Thyroid gland (tissue), 4 donors: ENCODE measurements around the gene ST6GALNAC3. TPM values are rescaled to one million over a fixed set of nuclear protein-coding genes. Genes with fewer than 3 reads are reported as not detected.

Experiments used
- DNase-seq, 2 donors: peaks; one replicate each; pipeline ENCODE4 v3.0.0-alpha.2; 2019
- H3K27ac ChIP-seq, 3 donors: fragments of 200-600 bp; sonication (generic); 1 replicate in 2 of 3; 2 replicates in 1 of 3; pipeline ENCODE4 v1.5.1; 2016 to 2019; ENCODE audit warnings: mild to moderate bottlenecking in 1 of 3, moderate library complexity in 1 of 3
- H3K27me3 ChIP-seq: fragments of 200-600 bp; sonication (generic); one replicate; pipeline ENCODE4 v1.5.1; 2019
- H3K36me3 ChIP-seq, 2 donors: fragments of 200-600 bp; sonication (generic); one replicate each; pipeline ENCODE4 v1.5.1; 2016 to 2019
- H3K4me1 ChIP-seq, 2 donors: fragments of 200-600 bp; sonication (generic); one replicate each; pipeline ENCODE4 v1.5.1; 2017 to 2019
- H3K4me3 ChIP-seq, 3 donors: fragments of 200-600 bp; sonication (generic); replicated peaks in 1 of 3; 1 replicate in 2 of 3; 2 replicates in 1 of 3; pipeline ENCODE4 v1.5.1; 2016; ENCODE audit warnings: mild to moderate bottlenecking in 1 of 3
- H3K9me3 ChIP-seq: fragments of 200-600 bp; sonication (generic); one replicate; pipeline ENCODE4 v1.5.1; 2017
- POLR2A ChIP-seq, 2 donors: fragments of 450-650 bp; IDR thresholded peaks; one replicate each; pipeline ENCODE4 v1.6.1; 2017; ENCODE audit warnings: antibody characterized with exemption in 2 of 2, mild to moderate bottlenecking in 2 of 2, moderate library complexity in 1 of 2
- WGBS, 2 donors: methylation state at CpG; one replicate each; pipeline ENCODE4 v1.1.5; 2017; 5-methylcytosine and 5-hydroxymethylcytosine counted together
- intact Hi-C: fragments of 100-400 bp; cut with DNase I; formaldehyde crosslinking; loops from one replicate; pipeline ENCODE4 v1.15.1; 2023
- total RNA-seq, 4 donors: library from RNA; depleted of rRNA; stranded (reverse); fragments of >200 nt; gene quantifications; one replicate each; pipeline ENCODE4 v1.2.3, GENCODE V29; 2016
- TF ChIP-seq, protein P1 (sequence below), 6 experiments: fragments of 200-600 bp in 3 of 6; fragments of 450-650 bp in 3 of 6; sonication (generic) in 3 of 6; IDR thresholded peaks; one replicate each; pipeline ENCODE4 v1.5.1; 2016 to 2019; ENCODE audit warnings: antibody characterized with exemption in 6 of 6, mild to moderate bottlenecking in 2 of 6, inconsistent platforms in 1 of 6, moderate library complexity in 1 of 6

The ST6GALNAC3 gene
- total RNA-seq, 4 donors from 2014 or later = 17.4 to 35.6 (median 31.6) TPM

DNA sequence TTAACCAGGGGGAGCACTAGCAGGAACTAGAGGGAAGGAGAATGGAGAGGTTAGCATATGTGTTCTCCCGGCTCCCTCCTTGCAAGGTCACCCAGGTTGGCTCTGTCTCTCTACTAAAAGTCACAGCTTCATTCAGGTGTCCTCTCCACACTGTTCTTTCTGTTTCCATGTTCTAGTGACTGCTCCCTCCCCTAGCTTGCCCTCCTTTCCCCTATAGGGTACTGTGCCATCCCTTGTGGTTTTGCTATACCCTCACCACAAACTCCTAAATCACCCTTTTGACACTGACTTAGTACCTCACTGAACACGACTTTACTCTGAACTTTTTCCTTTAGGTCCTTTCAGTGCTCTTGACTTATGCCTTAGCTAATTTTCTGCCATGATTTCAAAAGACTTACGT lies 389.3 kb downstream of the ST6GALNAC3 start:
- 95 to 98% methylated on average over 3 of the region's 3 CpGs for WGBS, 2 donors
- no peak overlapping the region for H3K4me3 ChIP-seq
- no peaks in the 10 kb centered on the region for H3K9me3 ChIP-seq
- intact Hi-C loops = no loop called here
- no peak for DNase-seq
- no peaks in the 10 kb centered on the region for H3K27me3 ChIP-seq
- no peaks in the 10 kb centered on the region for H3K4me1 ChIP-seq
- no peaks in the 10 kb centered on the region for H3K36me3 ChIP-seq
- H3K27ac ChIP-seq = no peak overlapping the region
- TF ChIP-seq, protein P1, sequence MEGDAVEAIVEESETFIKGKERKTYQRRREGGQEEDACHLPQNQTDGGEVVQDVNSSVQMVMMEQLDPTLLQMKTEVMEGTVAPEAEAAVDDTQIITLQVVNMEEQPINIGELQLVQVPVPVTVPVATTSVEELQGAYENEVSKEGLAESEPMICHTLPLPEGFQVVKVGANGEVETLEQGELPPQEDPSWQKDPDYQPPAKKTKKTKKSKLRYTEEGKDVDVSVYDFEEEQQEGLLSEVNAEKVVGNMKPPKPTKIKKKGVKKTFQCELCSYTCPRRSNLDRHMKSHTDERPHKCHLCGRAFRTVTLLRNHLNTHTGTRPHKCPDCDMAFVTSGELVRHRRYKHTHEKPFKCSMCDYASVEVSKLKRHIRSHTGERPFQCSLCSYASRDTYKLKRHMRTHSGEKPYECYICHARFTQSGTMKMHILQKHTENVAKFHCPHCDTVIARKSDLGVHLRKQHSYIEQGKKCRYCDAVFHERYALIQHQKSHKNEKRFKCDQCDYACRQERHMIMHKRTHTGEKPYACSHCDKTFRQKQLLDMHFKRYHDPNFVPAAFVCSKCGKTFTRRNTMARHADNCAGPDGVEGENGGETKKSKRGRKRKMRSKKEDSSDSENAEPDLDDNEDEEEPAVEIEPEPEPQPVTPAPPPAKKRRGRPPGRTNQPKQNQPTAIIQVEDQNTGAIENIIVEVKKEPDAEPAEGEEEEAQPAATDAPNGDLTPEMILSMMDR (IDR thresholded peaks at IDR 0.05) = no peak
- no peak for TF ChIP-seq POLR2A (IDR thresholded peaks at IDR 0.05)

DNA sequence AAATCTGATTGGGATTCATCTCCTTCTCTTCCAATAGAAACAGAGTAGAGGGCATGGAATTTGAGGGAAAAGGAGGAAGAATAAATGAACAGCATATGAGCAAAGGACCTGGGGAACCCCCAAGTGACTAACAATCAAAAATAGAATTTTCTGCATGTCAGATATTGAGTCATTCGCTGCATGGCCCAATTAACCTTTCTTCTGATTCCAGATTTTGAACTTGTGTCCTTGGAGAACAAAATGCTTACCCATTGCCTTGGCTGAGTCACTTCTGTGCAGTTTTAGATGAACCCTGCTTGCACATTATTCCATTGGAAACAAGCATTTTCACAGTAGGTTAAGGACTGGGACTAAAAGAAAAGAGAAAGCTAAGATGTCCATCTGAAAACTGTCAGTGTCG lies 390.5 kb downstream of the ST6GALNAC3 start:
- Histone ChIP-seq H3K36me3 (no peaks in the 10 kb centered on the region), H3K4me1 (no peaks in the 10 kb centered on the region), H3K4me3 (no peak overlapping the region), H3K9me3 (no peaks in the 10 kb centered on the region), H3K27ac (no peak overlapping the region), H3K27me3 (no peaks in the 10 kb centered on the region)
- intact Hi-C loops = no loop called here
- no peak for DNase-seq
- TF ChIP-seq, protein P1 (IDR thresholded peaks at IDR 0.05) = no peak
- no peak for TF ChIP-seq POLR2A (IDR thresholded peaks at IDR 0.05)
- WGBS, 2 donors = 85 to 87% methylated on average over 2 of the region's 2 CpGs

DNA sequence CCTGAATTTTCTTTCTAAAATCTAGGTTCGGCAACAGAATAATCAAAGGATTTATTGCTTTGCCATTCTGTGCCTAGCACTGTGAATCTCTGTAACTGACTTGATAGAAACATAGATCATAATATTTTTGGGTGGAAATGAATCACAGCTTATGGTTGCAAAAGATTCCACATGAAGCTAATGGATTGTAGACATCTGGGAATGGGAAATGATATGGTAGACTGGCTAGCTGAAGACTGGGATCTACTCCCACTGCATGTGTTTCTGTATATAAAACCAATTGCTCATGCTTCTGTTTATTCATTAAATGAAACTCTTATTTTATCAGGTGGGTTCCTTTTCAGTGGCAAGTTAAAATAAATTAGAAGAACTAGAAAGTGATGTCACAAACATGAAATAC lies 395.6 kb downstream of the ST6GALNAC3 start:
- TF ChIP-seq POLR2A (IDR thresholded peaks at IDR 0.05) = no peak
- TF ChIP-seq, protein P1 (IDR thresholded peaks at IDR 0.05) = no peak
- Histone ChIP-seq H3K36me3 (no peaks in the 10 kb centered on the region), H3K4me3 (no peak overlapping the region), H3K27me3 (no peaks in the 10 kb centered on the region), H3K9me3 (no peaks in the 10 kb centered on the region), H3K27ac (no peak overlapping the region), H3K4me1 (no peaks in the 10 kb centered on the region)
- WGBS, 2 donors = 93 to 95% methylated on average over 1 of the region's 1 CpG
- DNase-seq = no peak
- intact Hi-C loops = no loop called here

GRCh38 chr1:76471536-76471935 lies 397.0 kb downstream of the ST6GALNAC3 start:
- Histone ChIP-seq H3K4me1 (no peaks in the 10 kb centered on the region), H3K36me3 (no peaks in the 10 kb centered on the region), H3K4me3 (no peak overlapping the region), H3K9me3 (no peaks in the 10 kb centered on the region), H3K27me3 (no peaks in the 10 kb centered on the region), H3K27ac (no peak overlapping the region)
- intact Hi-C loops = no loop called here
- no peak for DNase-seq
- TF ChIP-seq, protein P1 (IDR thresholded peaks at IDR 0.05) = no peak
- no peak for TF ChIP-seq POLR2A (IDR thresholded peaks at IDR 0.05)

DNA sequence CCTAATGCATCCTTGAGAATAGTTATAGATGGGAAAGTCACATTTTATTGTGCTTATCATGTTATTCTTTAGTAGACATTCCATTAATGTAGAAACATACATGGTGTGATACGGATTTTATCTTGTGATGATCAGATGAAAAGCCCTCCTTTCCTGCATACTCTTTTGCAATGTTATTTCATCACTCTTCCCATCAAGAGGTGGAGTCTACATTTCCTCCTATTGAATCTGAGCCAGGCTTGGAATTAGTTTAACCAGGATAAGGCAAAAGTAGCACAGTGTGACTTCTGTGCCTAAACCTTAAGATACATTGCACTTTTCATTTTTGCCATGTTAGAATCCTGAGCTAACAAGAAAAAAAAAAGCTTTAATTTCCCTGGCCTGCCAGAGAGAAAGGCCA lies 399.0 kb downstream of the ST6GALNAC3 start:
- TF ChIP-seq, protein P1 (IDR thresholded peaks at IDR 0.05) = no peak
- TF ChIP-seq POLR2A (IDR thresholded peaks at IDR 0.05) = no peak

More for the DNA sequence above, 399.0 kb downstream of the ST6GALNAC3 start:
- no peak for DNase-seq
- H3K9me3 ChIP-seq = no peaks in the 10 kb centered on the region
- no peaks in the 10 kb centered on the region for H3K4me1 ChIP-seq
- WGBS, 2 donors = 81 to 83% methylated on average over 1 of the region's 1 CpG
- intact Hi-C loops = no loop called here
- H3K4me3 ChIP-seq = no peak overlapping the region
- H3K36me3 ChIP-seq = no peaks in the 10 kb centered on the region
- no peaks in the 10 kb centered on the region for H3K27me3 ChIP-seq
- H3K27ac ChIP-seq = no peak overlapping the region
